ENCODE measurements around the gene ZNF197. TPM values are rescaled to one million over a fixed set of nuclear protein-coding genes. Genes with fewer than 3 reads are reported as not detected.

The ZNF197 gene
- total and polyA plus RNA-seq, 8 donors, result 5.2 to 24.6 (median 7.6) TPM

- 1 to 4% (median 3%) methylated on average over 14 to 41 of the region's 41 CpGs for WGBS, 5 donors
- peaks cover 0 to 24% (median 16%) of the 10 kb centered on the region in 4 donors for H3K4me1 ChIP-seq
- H3K36me3 ChIP-seq, result peaks cover 0 to 36% (median 28%) of the 10 kb centered on the region in 4 donors
- peaks cover 0 to 16% (median 8%) of the 10 kb centered on the region in 3 donors for H3K27me3 ChIP-seq
- peak within 1 kb of the TSS; percentile 42 to 85 (median 79) for H3K27ac ChIP-seq
- DNase-seq, result peak; percentile 27 to 95
- peaks cover 0 to 17% (median 12%) of the 10 kb centered on the region in 4 donors for H3K9me3 ChIP-seq
- H3K4me3 ChIP-seq, result peak within 1 kb of the TSS; percentile 55 to 58 (median 58)
- intact Hi-C loops (cut with DNase I; ENCODE audit: low total_unique reads), result no loop called here
- TF ChIP-seq POLR2AphosphoS5 (IDR thresholded peaks at IDR 0.05) (peak in 2 of 3 donors; percentile 27 to 43), POLR2A (IDR thresholded peaks at IDR 0.05) (no peak)
Measured at GRCh38 chr3:44584646-44585501, 40.0 kb upstream of the ZNF197 start, which contains the start of gene ZNF660. Gene ZNF660, plus strand, starts transcription at chr3:44584964. Its CDS starts 9,230 bp downstream, at chr3:44594194.

GRCh38 chr3:44596621-44597020 is 28.2 kb upstream of the ZNF197 start:
- no peaks in the 10 kb centered on the region for H3K27me3 ChIP-seq
- WGBS, 5 donors, result 73 to 97% (median 84%) methylated on average over 1 of the region's 1 CpG
- no peak for DNase-seq
- H3K4me3 ChIP-seq, result no peak overlapping the region
- H3K36me3 ChIP-seq, result peaks cover 9 to 79% (median 44%) of the 10 kb centered on the region in 4 donors
- intact Hi-C loops (cut with DNase I; ENCODE audit: low total_unique reads), result no loop called here
- H3K9me3 ChIP-seq, result peaks cover 11 to 91% (median 60%) of the 10 kb centered on the region in 4 donors
- TF ChIP-seq POLR2AphosphoS5 (IDR thresholded peaks at IDR 0.05) (no peak), POLR2A (IDR thresholded peaks at IDR 0.05) (no peak), EP300 (IDR thresholded peaks at IDR 0.05) (no peak), CTCF (IDR thresholded peaks at IDR 0.05) (no peak)
- no peaks in the 10 kb centered on the region for H3K4me1 ChIP-seq
- H3K27ac ChIP-seq, result no peak overlapping the region

GRCh38 chr3:44601749-44602148 is 23.1 kb upstream of the ZNF197 start:
- intact Hi-C loops (cut with DNase I; ENCODE audit: low total_unique reads), result no loop called here
- no peak for DNase-seq
- Histone ChIP-seq H3K4me1 (no peaks in the 10 kb centered on the region), H3K27ac (no peak overlapping the region), H3K9me3 (peaks cover 4 to 49% (median 18%) of the 10 kb centered on the region in 4 donors), H3K4me3 (no peak overlapping the region), H3K27me3 (no peaks in the 10 kb centered on the region), H3K36me3 (peaks cover 0 to 29% (median 16%) of the 10 kb centered on the region in 4 donors)
- WGBS, 5 donors, result 91 to 98% (median 96%) methylated on average over 2 of the region's 2 CpGs
- no peak for TF ChIP-seq CTCF (IDR thresholded peaks at IDR 0.05)
- TF ChIP-seq POLR2A (IDR thresholded peaks at IDR 0.05), result no peak
- TF ChIP-seq POLR2AphosphoS5 (IDR thresholded peaks at IDR 0.05), result no peak
- TF ChIP-seq EP300 (IDR thresholded peaks at IDR 0.05), result no peak

GRCh38 chr3:44612678-44613077 is 12.2 kb upstream of the ZNF197 start:
- no peaks in the 10 kb centered on the region for H3K4me1 ChIP-seq
- no peak overlapping the region for H3K4me3 ChIP-seq
- intact Hi-C loops (cut with DNase I; ENCODE audit: low total_unique reads), result no loop called here
- H3K27me3 ChIP-seq, result no peaks in the 10 kb centered on the region
- no peak for TF ChIP-seq POLR2AphosphoS5 (IDR thresholded peaks at IDR 0.05)
- no peak for TF ChIP-seq CTCF (IDR thresholded peaks at IDR 0.05)
- no peak for TF ChIP-seq EP300 (IDR thresholded peaks at IDR 0.05)
- no peak for DNase-seq
- H3K36me3 ChIP-seq, result no peaks in the 10 kb centered on the region
- no peak overlapping the region for H3K27ac ChIP-seq
- H3K9me3 ChIP-seq, result no peaks in the 10 kb centered on the region
